ENCODE results near the gene ADAMTS2.

ADAMTS2 gene

DNA sequence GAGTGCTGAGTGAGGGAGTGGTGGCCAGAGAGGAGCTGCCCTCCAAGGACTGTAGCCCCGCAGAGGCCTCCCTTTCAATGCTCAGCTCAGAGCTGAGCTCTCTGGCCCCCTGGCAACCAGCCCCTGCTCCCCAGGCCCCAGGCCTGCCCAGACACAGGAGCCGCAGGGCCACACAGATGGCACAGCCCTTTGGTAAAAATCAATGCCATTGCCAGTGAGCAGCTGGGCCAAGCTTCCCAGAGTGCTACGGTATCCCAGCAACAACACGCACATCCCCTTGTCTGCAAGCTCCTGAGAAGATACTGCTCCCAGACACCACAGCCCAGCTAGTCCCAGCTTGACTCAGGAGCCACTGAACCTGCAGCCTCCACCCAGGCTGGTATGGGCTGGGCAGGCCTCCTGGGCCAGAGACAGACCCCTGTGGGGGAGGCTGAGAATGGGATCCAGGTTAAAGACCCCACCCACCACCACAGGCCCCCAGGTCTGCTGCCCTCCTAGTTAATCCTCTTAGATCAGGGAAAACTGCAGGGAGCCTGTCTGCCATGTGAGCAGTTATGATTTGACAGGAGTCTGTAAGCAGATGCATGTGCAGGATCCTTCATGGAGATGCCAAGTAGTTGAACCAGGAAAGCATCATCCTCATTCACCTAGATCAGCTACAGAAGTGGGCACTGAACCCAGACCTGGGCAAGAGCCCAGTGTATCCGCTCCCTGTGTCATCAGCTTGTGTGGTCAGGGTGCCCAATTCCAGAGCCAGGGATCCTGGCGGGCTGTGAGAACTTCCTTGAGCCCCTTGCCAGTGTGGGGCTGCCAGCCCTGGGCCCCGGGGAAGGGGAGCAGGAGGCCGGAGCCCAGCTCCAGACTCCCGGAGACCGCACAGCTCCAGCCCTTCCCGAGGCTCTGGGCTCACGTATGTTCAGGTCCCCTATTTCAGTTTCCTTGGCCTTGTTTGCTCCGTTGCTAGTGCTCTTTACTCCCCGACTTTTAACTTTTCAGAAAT is 26.7 kb upstream of the ADAMTS2 start:
- no peak for DNase-seq (ENCODE audit: low read depth)

DNA sequence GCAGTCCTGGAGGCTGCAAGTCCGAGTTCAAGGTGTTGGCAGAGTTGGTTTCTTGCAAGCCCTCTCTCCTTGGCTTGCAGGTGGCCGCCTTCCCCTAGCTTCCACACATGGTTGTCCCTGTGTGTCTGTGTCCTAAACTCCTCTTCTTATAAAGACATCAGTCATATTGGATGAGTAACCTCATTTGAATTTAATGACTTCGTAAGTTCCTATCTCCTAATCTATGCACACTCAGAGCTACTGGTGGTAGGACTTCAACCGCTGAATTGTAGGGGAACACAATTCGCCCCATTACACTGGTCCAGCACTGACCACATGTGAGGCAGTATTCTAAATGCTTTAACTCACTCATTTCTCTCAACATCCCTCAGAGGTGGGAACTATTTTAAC is 25.9 kb upstream of the ADAMTS2 start:
- no peak for DNase-seq (ENCODE audit: low read depth)

DNA sequence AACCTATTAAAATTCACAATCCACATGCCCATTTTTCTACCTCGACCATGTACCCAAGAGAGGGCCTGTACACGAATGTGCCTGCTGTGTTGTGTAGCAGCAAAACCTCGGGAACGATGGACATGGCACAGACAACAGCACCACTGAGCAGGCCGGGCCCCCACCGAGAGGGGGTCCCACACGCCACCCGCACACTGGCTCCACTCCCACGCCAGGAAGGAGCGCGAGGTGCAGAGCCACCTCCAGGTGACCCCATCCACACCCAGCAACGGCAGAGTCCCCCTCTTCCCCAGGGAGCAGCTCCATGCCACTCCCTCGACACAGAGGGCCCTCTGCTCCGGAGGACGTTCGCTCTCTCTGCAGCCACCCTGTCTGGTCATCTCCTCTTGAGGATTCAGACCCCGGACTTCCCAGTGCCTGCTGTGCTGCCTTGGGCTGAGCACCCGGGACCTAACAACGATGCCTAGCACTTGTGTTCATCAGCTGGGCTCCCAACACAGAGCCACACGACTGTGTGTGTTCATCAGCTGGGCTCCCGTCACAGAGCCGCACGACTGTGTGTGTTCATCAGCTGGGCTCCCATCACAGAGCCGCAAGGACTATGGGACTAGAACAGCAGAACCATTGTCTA is 25.3 kb upstream of the ADAMTS2 start:
- DNase-seq (ENCODE audit: low read depth) = no peak

- DNase-seq (ENCODE audit: low read depth) = no peak
Observed at GRCh38 chr5:179369530-179369884, 24.2 kb upstream of the ADAMTS2 start.

GRCh38 chr5:179368806-179369529 is 23.7 kb upstream of the ADAMTS2 start:
- no peak for DNase-seq (ENCODE audit: low read depth)

GRCh38 chr5:179368126-179368805 is 23.0 kb upstream of the ADAMTS2 start:
- DNase-seq (ENCODE audit: low read depth) = no peak

GRCh38 chr5:179367491-179367890 is 22.2 kb upstream of the ADAMTS2 start:
- DNase-seq (ENCODE audit: low read depth) = no peak

DNA sequence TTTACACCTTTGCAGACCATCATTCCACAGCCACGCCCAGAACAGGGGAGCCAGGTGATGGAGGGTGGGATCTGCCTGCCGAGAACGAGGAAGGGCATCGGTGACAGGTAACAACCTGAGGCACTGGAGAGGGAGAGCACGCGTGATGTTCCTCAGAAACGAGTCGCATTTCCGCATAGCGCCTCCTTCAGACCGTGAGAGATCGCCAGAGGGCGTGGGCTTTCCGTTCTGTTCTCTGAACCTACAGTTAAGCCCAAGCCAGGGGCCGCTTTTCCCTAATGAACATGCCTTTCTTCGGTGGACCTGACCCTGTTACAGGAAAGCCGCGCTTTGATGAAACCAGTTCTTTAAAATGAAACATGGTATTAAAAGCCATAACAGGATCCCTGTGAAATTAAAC is 17.1 kb upstream of the ADAMTS2 start:
- no peak for DNase-seq (ENCODE audit: low read depth)

GRCh38 chr5:179361037-179361603 is 15.9 kb upstream of the ADAMTS2 start:
- no peak for DNase-seq (ENCODE audit: low read depth)

DNA sequence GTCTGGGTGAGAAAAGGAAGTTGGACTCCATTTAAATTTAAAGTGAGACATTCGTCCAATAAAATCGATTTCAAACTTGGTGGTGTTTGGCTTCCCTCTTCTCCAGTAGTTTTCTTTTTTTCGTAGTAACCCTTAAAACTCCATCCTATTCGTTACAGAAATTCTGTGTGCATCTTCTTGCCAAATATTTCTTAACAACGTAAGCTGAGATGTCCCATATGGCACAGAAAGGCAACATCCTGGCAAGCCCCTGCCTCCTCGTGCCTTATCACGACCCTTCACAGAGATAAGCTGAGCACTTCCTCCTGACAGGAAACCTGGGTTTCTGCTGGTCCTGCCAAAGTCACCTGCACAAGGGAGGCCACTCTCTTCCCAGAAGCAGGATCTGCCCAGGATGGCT is 11.8 kb upstream of the ADAMTS2 start:
- DNase-seq (ENCODE audit: low read depth) = no peak

GRCh38 chr5:179355976-179356974 is 11.0 kb upstream of the ADAMTS2 start:
- no peak for DNase-seq (ENCODE audit: low read depth)

GRCh38 chr5:179354305-179354882 is 9.1 kb upstream of the ADAMTS2 start:
- no peak for DNase-seq (ENCODE audit: low read depth)

- no peak for DNase-seq (ENCODE audit: low read depth)
Observed at GRCh38 chr5:179348843-179349242, 3.6 kb upstream of the ADAMTS2 start.

DNA sequence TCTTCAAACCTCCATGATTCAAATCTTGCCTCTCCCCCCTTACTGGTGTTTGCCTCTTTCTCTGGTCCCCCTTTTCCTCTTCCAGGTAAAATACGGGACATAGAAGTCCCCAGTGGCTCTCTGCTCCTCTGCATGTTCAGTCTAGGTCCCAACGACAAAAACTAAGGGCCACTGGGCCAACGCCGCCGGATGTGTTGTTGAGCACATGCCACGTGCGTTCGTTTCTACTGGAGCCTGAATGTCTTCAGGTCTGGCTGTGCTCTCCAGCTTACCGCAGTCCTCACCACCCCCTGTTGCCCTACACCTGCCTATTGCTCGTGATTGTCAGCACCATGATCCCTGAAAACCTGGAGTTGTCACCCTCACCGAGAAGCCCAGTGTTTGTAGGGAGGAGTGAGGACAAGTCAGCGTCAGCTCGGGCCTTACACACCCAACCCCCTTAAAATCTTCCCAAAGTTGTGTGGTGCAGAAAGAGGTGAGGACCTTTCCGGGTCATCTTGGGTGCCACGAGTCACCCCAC is 2.8 kb upstream of the ADAMTS2 start:
- no peak for DNase-seq (ENCODE audit: low read depth)

GRCh38 chr5:179347581-179347980 is 2.3 kb upstream of the ADAMTS2 start:
- DNase-seq (ENCODE audit: low read depth) = no peak

GRCh38 chr5:179346875-179347274 is 1.6 kb upstream of the ADAMTS2 start:
- DNase-seq (ENCODE audit: low read depth) = no peak

- no peak for DNase-seq (ENCODE audit: low read depth)
Observed at GRCh38 chr5:179346401-179346800, 1.1 kb upstream of the ADAMTS2 start.

DNA sequence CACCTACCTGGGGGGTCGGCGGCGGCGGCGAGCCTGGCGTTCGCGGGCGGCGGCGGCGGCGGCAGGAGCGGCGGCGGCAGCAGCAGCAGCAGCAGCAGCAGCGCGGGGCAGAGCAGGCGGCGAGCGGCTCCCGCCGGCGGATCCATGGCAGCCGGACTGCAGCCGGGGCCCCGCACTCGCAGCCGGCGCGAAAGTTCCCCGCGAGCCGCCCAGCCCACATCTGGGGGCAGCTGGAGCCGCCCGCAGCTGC is 153 bp downstream of the ADAMTS2 start:
- DNase-seq (ENCODE audit: low read depth) = no peak

GRCh38 chr5:179344431-179345182 is 654 bp downstream of the ADAMTS2 start:
- DNase-seq (ENCODE audit: low read depth) = no peak

Measured in HS-5 (cell line).